ENCODE measurements around the gene AFG1L.
"Not testable (repeated sequence)": the region's sequence is repeated elsewhere in the genome, so short reads cannot be mapped to it uniquely, and the experiment has no call there.

Gene AFG1L

DNA sequence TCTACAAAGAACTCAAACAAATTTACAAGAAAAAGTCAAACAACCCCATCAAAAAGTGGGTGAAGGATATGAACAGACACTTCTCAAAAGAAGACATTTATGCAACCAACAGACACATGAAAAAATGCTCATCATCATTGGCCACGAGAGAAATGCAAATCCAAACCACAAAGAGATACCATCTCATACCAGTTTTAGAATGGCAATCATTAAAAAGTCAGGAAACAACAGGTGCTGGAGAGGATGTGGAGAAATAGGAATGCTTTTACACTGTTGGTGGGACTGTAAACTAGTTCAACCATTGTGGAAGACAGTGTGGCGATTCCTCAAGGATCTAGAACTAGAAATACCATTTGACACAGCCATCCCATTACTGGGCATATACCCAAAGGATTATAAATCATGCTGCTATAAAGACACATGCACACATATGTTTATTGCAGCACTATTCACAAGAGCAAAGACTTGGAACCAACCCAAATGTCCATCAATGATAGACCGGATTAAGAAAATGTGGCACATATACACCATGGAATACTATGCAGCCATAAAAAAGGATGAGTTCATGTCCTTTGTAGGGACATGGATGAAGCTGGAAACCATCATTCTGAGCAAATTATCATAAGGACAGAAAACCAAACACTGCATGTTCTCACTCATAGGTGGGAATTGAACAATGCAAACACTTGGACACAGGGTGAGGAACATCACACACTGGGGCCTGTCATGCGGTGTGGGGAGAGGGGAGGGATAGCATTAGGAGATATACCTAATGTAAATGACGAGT, 121.4 kb downstream of the AFG1L start:
- not testable (repeated sequence) for DNase-seq (ENCODE audit: low read depth)

DNA sequence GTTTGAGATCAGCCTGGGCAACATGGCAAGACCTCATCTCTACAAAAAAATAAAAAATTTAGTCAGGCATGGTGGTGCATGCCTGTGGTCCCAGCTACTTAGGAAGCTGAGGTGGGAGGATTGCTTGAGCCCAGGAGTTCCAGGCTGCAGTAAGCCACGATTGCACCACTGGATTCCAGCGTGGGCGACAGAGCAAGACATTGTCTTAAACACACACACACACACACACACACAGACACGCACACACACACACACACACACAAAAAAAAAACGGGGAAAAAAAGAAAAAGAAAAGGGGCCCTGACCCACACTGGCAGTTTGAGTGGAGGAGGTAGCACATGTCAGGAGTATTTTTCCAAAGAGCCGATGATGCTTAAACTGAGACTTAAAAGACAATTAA, 122.2 kb downstream of the AFG1L start:
- DNase-seq (ENCODE audit: low read depth) = no peak

DNA sequence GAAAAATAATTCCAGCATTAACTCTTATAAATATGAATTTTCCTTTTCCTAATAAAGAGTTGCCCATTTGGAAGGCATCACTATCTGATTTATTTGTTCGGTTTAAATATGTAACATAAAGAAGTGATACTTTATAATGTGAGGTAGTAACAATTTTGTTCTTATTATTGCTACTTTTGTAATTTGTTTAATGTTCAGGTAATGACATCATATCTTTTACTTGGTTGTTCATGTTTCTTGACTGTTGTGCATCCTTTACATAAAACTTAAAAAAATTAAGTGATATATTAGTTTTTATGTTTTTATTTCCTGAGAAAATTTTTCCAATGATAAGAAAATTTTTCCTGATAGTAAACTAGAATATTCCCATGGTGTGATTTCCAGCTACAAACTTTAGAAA, 124.6 kb downstream of the AFG1L start:
- no peak for DNase-seq (ENCODE audit: low read depth)

DNA sequence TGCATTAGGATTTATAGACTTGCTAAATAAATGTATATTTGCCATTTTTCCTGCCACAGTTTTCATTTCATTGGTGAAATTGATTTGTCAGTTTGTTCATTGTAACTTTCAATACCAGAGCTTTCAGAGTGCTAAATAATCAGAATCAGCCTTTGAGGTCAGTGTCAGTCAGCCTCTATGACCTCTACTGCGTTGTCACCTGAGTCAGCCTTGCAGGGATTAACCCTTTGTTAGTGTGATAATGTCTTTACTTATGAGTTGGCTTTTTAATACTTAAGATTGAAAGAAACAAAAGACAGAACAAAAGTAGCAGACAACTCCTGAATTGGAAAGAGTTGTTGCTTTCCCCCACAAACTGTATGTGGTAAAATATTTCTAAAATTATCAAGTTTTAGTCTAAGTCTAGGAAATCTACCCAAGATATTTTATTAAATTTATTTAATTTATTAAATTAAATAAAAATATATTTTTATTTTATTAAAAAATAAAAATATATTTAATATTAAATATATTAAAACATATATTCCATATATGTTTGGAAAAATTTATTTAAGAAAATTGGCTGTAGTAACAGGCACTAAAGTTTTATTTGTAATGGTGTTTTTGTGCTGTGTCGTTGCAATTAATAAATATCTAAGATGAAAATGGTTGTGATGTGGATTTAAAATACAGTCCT, 125.2 kb downstream of the AFG1L start:
- DNase-seq (ENCODE audit: low read depth) = no peak

DNA sequence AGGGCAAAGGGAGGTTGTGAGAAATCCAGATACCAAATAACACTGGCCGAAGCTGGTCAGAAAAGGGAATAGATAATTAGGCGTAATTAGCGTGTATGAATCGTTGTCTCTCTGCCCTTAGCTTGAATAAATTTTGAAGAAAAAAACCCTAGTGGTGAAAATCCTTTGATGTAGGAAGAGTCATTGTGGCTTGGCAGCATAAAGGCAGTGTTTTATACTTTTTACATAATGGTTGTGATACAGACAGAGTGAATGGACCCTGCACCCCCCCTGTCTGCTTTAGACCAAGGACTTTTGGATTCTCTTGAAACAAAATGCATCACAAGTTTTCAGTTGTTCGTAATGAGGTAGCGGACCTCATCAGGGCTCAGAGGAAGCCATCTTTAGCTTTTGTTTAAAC, 126.5 kb downstream of the AFG1L start:
- no peak for DNase-seq (ENCODE audit: low read depth)

DNA sequence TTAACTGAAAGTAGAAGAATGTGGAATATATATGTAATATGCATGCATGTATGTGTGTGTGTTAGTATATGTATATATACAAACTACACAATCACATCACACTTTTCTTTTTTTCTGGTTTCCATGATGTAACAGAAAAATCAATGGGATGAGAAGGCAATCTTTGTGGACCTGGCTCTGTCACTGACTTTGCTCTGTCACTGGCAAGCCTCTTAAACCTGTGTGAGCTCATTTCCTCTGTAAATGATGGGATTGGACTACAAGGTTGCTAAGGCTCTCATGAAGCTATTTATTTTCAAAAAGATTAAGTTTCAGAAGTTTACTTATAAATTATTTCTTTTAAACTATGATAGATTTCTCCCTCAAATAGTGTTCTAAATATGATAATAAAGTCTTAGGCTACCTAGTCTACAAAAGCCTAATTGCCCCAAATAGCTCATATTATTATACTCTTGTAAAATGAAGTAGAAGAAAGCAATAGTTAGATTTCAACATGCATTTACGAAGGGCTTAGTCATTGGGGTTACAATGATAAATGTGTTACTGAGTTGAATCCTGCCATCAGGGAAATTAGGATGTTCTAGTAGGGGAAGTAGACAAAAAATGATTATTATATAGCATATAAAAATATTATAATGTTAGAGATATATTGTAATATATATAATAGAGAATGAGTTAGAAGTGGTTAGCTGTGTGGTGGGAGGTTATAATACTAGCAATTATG, 129.3 kb downstream of the AFG1L start:
- no peak for DNase-seq (ENCODE audit: low read depth)

DNA sequence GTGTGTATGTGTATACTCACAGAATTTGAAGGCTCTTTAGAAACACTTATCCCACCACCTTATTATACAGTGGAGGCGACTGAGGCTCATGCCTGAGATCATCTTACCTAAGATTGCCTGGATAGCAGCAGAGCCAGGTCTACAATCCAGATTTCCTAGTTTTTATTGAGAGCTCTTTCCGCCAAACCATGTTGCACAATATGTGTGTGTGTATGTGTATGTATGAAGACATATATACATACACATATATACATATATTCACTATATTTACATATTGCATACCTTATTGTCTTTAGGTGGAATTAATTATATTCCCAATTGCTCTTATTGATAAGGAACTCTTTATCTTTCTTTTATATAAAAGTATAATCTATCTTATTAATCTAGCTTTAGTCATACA, 130.6 kb downstream of the AFG1L start:
- no peak for DNase-seq (ENCODE audit: low read depth)

DNA sequence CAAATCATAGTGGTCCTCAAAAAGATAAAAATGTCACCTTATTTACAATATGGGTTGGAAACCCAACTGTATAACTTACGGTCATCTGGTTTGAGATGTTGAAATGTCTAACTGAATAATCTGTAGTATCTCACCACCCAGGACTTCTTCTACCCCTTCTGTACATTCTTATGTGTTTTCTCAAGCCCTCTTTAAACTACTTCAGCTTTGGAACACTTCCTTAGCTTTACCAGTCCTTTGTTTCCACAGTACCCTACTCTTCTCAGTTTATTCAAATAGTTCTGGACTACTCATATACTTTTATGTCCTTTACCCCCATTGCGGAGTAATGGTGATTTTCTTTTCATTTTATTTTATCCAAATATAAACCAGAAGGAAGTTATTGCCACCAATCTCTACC, 137.3 kb downstream of the AFG1L start:
- no peak for DNase-seq (ENCODE audit: low read depth)

DNA sequence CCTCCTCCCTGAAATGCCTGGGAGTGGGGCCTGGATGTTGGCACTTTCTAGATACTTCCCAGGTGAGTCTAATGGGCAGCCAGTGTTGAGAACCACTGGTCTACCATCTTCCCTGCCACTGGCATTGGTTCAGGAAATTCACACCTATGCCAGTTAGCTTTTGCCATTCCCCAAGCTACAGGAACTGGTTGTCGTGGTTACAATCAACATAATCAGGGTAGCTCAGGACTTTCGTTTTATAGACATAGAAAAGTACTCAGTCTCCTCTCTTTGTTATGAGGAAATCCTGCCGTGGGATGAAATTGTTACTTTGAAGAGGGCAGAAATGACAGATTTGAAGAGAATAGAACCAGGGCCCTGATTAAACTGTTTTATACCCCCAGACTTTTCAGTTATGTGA, 137.9 kb downstream of the AFG1L start:
- no peak for DNase-seq (ENCODE audit: low read depth)

DNA sequence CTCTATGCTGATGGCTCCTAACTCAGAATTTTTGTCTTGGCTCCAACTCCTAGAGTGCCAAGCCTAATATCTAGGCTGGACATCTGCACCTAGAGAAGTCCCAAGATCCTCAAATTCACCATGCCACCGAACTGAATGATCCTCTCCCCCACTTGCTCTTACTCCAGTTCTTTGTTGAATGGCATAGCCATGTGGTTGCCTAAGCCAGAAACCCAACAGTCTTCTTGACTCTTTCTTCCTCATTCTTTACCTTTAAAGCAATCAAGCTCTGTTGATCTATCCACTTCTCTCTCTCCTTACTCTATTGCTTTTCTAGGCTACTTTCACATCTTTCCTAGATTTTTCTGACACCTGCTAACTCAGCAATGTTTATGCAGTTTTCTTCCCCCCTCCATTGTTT, 139.4 kb downstream of the AFG1L start:
- DNase-seq (ENCODE audit: low read depth) = no peak

DNA sequence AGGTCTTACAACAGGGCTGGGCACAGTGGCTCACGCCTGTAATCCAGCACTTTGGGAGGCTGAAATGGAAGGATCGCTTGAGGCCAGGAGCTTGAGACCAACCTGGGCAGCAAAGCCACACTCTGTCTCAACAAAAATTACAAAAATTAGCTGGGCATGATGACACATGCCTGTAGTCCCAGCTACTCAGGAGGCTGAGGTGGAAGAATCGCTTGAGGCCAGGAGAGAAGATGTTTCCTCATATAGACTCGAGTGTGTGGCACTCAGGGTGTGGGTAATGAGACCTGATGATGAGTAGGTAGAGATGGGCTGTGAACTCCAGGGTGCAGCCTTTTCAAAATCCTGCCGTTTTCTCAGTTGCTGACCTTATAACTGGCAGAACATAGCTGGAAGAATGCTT, 140.5 kb downstream of the AFG1L start:
- DNase-seq (ENCODE audit: low read depth) = no peak

DNA sequence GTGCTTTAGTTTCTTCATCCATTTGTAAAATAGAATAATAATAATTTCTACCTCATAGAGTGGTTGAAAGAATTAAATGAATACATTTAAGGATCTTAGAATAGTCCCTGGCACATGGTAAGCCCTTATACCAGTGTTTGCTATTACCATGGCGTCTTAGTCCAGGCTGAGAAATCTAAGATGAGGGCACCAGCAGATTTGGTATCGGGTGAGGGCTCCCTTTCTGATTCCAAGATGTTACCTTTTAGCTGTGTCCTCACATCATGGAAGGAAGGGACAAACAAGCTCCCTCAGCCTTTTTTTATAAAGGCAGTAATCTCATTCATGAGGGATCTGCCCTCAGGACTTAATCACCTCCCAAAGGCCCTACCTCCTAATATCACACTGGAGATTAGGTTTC, 141.9 kb downstream of the AFG1L start:
- no peak for DNase-seq (ENCODE audit: low read depth)

DNA sequence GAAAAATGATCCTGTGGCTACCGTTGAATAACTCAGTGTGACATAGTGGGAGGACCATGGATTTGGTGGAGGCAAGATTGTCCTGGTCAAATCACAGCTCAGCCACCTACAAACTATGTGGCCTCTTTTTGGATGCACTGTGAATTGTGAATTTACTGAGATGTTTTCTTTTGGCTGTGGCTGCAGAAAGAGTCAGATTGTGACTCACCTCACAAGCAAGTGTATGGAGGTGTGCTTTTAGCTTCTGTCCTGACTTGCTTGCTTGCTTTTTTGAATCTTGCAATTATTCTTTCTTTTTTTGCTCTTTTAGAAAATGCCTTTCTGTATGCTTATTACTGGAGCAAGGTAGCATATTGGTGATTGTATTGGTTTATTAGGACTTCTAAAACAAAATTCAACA, 143.0 kb downstream of the AFG1L start:
- no peak for DNase-seq (ENCODE audit: low read depth)

DNA sequence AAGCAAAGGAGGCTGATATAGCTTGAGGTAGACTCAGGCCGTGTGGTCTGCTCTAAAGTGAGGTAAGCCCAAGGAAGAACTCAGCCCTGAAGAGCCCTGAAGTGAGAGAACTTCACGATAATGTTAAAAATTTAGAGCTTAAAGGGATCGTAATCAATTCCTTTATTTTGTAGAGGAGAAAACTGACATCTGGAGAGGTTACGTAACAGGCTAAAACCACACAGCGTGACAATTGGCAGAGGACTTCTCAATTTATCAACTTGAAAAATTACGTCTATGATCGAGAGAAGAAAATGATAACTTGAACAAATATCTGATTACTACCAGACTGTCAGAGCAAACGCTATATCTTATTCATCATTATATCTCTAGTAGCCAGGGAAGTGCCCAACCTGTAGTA, 144.1 kb downstream of the AFG1L start:
- no peak for DNase-seq (ENCODE audit: low read depth)

DNA sequence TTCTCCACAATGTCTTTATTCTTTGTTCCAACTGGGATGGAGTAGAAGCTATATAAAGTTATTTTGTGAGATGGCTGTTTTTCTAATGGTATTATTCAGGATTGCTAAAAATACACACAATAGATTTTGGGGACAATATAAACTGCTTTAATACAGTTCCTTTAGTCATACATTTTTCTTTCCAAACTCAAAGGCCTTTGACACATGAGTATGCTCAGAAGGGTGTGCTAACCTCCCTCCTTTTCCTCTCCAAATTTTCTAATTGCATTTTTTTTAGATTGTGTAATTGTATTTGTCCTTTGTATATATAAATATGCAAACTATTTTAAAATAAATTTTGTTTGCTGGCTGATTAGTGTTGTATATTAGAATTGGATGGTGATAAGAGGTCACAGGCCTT, 146.3 kb downstream of the AFG1L start:
- no peak for DNase-seq (ENCODE audit: low read depth)

DNA sequence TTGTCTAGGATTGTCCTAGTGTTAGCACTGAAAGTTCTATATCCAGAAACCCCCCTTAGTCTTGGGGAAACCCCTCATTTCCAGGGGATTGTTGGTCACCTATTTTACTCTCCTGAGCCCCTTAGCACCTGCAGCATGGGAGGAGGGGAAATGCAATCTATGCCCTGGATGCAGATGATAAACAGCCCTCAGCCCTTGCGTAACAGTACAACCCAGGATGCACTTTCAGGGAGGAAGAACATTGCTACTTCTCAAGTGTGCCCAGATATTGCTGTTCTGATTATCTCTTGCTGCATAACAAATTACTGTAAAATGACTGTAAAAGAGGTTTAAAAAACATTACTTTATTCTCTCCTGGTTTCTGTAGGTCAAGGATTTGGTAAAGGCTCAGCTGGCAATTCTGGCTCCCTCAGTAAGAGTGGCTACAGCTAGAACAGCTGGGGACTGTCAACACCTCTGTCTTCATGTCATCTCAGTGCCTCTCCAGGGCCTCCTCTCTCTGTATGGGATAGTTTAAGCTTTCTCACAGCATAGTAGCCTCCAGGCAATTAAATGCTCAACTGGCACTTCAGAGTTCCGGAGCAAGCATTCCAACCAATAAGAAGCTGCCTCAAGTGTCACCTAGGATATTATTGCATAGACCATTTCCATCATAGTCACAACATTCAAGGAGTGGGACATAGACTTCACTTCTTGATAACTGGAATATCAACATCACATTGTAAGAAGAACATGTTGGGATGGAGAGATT, 148.1 kb downstream of the AFG1L start:
- DNase-seq (ENCODE audit: low read depth) = no peak

DNA sequence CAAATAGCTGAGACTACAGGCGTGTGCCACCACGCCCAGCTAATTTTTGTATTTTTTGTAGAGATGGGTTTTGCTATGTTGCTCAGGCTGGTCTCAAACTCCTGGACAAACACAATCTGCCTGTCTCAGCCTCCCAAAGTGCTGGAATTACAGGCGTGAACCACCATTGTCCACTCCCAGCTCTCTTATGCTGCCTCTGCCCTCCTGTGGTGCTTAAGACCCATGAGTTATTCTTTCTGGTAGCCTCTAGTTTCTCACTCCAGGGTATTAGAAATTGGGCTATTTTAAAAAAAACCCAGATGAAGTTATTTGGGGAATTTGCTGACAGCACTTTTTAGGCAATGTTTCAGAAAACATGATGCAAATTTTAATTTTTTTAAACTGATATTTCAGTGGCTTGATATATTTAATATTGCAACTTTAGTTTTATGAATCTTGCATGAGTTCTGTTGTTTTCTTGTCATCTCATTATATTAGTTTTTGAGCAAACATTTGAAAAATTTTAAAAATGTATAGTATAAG, 151.8 kb downstream of the AFG1L start:
- no peak for DNase-seq (ENCODE audit: low read depth)

DNA sequence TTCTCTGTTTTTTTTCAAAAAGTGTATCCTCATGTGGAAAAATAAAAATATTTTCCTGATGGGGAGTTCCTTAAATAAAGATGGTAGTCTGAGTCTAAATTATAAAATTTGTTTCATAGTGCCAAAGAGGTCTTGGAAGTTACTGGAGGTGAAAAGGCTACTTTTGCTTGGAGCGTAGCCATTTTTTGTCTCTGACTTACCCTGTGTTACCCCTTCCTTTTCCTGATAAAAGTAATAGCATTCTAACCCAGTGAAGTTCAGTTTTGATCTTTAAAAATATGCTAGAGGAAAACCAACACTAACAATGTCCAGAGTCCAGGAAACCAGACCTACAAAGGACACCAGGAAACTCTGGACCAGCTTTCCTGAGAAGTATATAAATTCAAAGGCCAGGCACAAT, 153.6 kb downstream of the AFG1L start:
- no peak for DNase-seq (ENCODE audit: low read depth)

DNA sequence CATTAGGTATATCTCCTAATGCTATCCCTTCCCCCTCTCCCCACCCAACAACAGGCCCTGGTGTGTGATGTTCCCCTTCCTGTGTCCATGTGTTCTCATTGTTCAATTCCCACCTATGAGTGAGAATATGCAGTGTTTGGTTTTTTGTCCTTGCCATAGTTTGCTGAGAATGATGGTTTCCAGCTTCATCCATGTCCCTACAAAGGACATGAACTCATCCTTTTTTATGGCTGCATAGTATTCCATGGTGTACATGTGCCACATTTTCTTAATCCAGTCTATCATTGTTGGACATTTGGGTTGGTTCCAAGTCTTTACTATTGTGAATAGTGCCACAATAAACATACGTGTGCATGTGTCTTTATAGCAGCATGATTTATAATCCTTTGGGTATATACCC, 154.9 kb downstream of the AFG1L start:
- DNase-seq (ENCODE audit: low read depth) = not testable (repeated sequence)

DNA sequence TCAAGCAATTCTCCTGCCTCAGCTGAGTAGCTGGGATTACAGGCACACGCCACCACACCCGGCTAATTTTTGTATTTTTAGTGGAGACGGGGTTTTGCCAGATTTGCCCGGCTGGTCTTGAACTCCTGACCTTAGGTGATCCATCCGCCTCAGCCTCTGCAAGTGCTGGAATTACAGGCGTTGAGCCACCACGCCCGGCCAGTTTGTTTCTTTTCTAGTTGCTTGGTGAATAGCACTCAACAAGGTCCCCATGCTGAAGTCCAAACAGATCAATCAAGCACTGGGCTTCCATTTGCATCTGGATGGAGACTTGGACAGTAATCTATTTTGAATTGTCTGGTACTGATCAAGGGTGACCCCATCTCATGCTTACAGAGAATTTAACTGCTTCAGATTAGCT, 157.0 kb downstream of the AFG1L start:
- no peak for DNase-seq (ENCODE audit: low read depth)

DNA sequence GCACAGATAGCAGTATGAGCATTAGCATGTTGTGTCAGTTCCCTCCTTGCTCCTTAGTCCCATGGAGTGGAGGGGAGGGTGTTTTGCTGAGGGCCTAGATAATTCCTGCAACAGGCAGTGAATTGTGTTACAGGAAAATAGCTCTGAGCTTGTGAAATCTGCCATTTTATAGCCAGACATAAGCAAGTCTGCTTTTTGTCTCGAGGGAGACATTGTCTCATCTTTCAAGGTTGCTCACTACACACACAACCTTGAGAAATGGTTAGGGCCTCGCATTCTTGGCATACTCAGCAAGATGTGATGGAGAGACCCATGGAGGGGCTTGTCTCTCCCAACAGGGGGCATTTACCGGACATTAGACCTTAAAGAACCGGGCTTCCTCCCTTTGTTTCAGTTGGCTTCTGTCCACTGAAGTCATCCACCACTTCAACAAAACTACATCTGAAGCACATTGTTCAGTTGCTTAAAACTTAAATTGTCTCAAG, 157.9 kb downstream of the AFG1L start:
- DNase-seq (ENCODE audit: low read depth) = no peak

DNA sequence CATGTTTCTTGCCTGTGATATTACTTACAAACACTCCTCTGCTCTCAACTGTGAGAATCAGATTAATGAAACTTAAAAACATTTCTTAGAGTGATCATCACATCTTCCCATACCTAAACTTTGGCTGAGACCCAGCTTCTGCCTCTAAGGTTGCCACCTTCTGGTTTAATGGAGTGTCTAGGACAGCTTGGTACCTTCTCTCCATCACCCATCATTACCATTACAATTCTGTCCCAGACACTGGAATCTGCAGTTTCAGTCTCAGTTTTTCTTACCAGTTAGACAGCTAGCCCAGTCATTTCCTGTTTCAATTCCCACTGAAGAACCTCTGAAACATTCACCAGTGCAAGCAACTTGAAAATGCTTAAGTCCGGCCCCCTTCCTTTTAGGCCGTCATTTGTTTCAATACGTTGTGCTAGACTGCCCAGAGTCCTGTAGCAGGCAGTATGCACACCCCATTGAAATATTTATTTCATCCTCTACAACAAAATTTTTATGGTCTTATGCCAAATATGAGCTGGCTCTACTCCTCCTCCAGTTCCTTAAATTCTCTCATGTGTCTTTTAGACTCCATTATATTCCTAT, 158.8 kb downstream of the AFG1L start:
- no peak for DNase-seq (ENCODE audit: low read depth)
